NCI-H82 (cell line): ENCODE measurements around the gene MRPL32.
A peak's percentile ranks its signal among the peaks of the same experiment; 100 is the strongest.

Experiments used
- DNase-seq: peaks from one replicate; lab custom pipeline; 2025; lab: John Stamatoyannopoulos, UW

The MRPL32 gene

DNA sequence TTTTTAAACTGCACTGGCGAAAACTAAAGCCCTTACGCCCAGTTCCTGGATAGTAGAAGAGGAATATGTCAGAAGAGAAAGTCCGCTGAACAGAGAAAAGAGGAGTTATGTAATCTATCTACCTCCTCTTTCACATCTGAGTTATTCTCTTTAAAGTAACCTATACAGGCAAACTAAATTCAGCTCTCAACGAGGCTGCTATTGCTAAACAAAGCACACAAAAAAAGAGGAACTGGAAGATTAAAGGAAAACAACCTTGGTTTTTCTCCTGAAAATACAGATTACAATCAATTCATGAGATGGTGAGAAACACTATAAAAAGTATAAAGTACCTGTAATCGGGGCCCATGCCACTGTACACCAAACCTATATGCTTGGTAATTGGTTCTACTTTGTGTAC lies 6.0 kb upstream of the MRPL32 start:
- no peak for DNase-seq

- DNase-seq = no peak
Observed at GRCh38 chr7:42928754-42929153, 3.4 kb upstream of the MRPL32 start.

GRCh38 chr7:42929449-42929848 lies 2.7 kb upstream of the MRPL32 start:
- DNase-seq = no peak

- no peak for DNase-seq
Observed at GRCh38 chr7:42930889-42931288, 1.3 kb upstream of the MRPL32 start.

DNA sequence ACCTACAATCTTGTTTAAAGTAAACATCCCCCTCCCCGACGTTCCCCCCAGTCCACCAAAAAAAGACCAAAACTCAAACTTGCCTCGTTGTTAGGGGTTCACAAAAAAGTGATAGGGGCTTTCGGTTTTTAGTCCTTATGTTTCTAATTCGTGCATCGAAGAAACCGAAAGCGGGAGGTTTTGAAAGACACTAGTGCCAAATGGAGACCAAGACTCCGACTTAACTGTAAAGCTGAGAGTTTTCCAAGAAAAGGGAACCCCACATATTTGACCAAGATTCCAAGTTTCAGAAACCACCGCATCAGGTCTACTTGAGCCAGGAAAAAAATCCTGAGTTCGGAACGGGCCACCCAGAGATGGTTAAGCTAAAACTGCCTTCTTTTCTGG lies 736 bp upstream of the MRPL32 start:
- no peak for DNase-seq

GRCh38 chr7:42932811-42933591 lies 825 bp downstream of the MRPL32 start:
- DNase-seq = peak; percentile 72

DNA sequence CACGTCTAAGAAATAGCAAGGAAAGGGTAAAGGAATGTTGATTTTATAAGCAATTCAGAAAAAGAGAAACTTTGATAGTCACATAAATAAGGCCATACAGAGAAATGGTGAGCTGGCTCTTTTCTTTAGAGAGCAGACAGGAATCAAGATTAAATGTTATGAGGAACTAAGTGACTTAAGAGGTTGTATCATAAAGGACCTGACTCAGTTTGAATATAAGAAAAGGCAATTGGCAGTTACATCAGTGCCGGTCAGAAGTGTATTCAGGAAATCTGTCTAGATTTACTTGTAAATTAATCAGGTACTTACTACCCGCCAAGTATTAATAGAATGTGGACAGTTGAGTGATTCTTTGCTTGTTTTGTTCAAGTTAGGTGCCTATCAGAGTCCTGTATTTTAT lies 2.1 kb downstream of the MRPL32 start:
- no peak for DNase-seq

GRCh38 chr7:42935861-42936260 lies 3.7 kb downstream of the MRPL32 start:
- no peak for DNase-seq

GRCh38 chr7:42939457-42940240 lies 7.5 kb downstream of the MRPL32 start:
- no peak for DNase-seq

DNA sequence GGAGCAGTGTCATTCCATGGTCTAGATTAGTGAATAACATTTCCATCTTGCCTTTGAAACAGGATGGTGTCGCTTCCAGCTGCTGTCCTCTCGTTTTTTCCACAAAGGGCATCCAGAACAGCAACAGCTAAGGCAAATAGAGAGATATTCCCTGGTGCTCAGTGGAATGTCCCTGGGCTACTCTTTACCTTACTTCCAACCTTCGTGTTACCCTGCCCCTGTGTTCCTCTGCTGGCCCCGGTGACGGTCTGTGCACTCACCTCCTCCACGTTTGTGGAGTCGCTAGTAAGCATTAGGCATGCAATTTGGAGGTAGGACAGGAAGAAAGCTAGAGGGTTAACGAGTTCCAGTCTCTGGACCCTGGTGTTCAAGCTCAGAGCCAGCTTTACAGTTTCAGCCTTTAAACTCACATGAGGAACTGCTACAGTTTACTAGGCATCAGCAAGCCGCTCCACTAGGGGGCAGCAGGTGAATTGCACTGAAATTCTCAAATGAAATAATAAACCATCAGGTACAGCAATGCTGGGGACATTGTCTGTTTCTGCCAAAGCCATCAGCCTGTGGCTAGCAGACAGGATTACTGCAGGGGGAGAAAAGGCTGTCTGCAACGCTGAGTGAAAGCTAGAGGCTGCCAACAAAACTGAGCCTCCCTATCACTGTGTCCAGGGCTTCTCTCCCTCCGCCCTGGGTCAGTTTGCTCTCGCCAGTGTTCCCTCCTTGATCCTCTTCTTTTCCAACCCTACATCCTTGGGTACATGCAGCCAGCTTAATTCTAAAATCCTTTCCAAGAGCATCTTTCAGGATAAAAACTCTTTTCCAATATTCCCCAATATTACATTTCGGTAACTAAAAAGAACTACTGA lies 9.0 kb downstream of the MRPL32 start:
- peak; percentile 85 for DNase-seq

GRCh38 chr7:42945821-42946626 lies 13.8 kb downstream of the MRPL32 start:
- DNase-seq = no peak

GRCh38 chr7:42946627-42946950 lies 14.4 kb downstream of the MRPL32 start:
- DNase-seq = no peak

- DNase-seq = peak; percentile 5
Observed at GRCh38 chr7:42947521-42947920, 15.3 kb downstream of the MRPL32 start.

DNA sequence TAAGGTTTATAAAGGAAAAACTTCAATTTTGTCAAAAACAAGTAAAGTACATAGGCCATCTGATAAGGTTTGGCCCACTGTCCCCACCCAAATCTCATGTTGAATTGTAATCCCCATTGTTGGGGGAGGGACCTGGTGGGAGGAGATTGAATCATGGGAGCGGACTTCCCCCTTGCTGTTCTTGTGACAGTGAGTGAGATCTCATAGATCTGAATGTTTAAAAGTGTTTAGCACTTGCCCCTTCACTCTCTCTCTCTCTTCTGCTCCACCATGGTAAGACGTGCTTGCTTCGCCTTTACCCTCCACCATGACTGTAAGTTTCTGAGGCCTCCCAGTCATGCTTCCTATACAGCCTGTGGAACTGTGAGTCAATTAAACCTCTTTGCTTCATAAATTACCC lies 18.2 kb downstream of the MRPL32 start:
- no peak for DNase-seq

- DNase-seq = no peak
Observed at GRCh38 chr7:42952328-42952727, 20.2 kb downstream of the MRPL32 start.

DNA sequence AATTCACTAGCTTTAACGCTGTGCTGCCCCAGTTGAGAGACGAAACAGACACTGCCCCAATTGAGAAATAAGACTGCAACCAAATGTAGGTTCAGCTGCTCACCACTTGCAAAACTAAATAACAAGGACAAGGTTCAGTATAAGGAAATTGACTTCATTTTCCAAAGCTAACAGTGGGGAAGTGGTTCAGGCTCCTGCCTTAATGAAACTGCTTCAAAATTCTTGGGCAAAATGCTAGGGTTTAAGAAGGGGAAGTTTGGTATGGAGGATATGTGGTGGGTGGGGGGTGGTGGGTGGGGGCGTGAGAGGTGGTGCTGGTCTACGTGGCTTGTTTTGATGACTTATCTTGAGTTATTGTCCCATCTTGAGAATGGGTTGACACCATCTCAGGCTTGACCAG lies 21.8 kb downstream of the MRPL32 start:
- no peak for DNase-seq

GRCh38 chr7:42956062-42956461 lies 23.9 kb downstream of the MRPL32 start:
- no peak for DNase-seq

DNA sequence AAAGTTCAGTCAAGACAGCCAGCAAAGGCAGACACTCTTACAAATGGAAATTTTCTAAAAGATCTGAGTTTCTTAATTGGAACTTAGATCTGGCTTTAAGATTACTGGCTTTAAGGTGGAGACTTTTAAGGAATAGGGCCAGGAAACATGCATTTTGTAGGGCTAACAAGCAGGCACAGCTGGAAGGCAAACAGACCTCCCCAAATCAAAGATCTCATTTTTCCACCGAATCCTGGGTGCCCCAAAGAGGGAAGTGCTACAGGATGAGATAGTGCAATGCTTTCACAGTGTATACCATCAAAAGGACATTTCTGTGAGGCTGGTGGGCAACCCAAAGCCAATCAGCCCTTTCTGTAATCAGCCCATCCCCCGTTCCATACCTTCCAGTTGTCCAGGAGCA lies 27.4 kb downstream of the MRPL32 start:
- DNase-seq = no peak

DNA sequence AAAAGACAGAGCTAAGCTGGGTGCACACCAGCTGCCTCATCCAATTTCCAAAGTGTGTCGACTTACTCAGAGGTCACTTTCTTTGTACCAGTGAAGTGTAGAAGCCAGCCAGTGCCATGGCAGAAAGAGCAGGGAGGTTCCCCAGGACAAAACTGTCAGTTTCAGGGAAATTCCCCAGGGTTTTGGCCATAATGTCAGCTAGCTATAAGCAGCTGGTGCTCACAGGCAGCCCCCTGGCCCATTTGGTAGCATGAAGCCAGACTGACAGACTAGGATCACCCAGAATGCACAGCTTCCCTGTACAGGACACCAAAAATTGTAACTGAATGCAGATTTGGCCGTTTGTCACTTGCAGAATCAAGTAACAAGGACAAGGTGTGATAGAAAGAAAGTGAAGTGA lies 28.6 kb downstream of the MRPL32 start:
- peak; percentile 23 for DNase-seq

GRCh38 chr7:42961170-42961569 lies 29.0 kb downstream of the MRPL32 start:
- peak; percentile 50 for DNase-seq

- no peak for DNase-seq
Observed at GRCh38 chr7:42964293-42964692, 32.1 kb downstream of the MRPL32 start.
